GM21367 (cell line): ENCODE measurements around the gene PRR3.
"Not testable (repeated sequence)": the region's sequence is repeated elsewhere in the genome, so short reads cannot be mapped to it uniquely, and the experiment has no call there.

ENCODE experiments used
- ATAC-seq: cut with Tn5 transposase; IDR thresholded peaks from one replicate; pipeline ENCODE4 v1.9.1; 2021; ENCODE audit not compliant: unreplicated experiment

PRR3 gene

DNA sequence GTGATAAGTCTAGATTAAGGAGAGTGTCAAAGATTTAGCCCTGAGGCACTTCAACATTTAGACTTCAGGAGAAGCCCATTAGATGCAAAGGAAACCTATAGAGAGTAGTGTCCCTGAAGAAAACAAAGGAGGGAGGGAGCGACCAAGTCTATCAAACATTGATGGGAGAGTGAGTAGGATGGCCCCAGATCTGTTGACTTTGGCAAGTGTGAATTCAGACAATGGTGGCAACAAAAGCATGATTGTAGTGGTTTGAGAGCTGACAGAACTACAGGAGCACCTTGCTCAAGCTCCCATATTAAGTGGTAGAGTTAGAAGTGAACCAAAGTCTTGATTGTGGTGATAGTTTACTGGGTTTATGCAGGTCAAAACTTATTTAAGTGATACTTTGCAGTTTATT lies 13.2 kb downstream of the PRR3 start:
- ATAC-seq = no peak

DNA sequence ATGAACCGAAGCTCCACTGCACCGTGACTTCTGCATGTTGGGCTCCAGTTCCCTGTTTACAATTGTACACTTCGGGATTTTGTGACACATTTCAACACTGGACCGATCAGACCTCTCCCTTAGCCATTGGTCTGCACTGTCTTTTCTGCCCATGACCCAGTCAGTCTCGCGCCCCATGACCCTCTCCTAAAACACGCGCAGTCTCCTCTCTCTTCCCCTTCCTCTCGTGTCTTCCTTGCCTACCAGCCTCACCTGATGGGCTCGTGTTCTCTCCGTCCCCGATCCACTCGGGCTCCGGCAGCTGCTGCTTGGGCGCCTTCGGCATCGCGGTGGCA lies 13.6 kb downstream of the PRR3 start:
- ATAC-seq = peak; percentile 20

DNA sequence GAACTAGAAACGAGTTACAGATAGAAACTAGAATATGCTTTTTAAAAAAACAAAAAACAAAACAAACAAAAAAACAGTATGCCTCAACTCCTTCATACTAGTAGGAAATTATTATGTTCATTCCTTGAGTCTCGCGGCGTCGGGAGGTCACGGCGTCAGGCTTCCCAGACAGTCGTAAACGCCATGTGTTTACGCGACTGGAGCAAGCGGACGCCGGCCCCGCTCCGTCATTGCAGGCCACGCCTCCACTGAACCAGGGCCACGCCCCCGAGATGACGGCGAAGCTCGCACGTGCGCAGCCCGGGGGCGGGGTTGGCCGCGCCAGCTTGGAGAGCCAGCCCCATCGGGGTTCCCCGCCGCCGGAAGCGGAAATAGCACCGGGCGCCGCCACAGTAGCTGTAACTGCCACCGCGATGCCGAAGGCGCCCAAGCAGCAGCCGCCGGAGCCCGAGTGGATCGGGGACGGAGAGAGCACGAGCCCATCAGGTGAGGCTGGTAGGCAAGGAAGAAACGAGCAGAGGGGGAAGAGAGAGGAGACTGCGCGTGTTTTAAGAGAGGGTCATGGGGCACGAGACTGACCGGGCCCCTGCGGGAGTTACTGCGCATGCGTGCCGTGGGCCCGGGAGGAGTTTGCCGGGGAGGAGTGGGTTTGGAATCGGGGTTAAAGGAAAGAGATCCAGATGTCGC lies 14.1 kb downstream of the PRR3 start, which contains the start of gene ABCF1:
Gene ABCF1, plus strand, starts transcription at position 368 of the 687 bp plus-strand sequence. Its CDS starts 46 bp downstream, at position 414.
- ATAC-seq = peak; percentile 79

GRCh38 chr6:30571762-30572082 lies 14.6 kb downstream of the PRR3 start:
- no peak for ATAC-seq

GRCh38 chr6:30572148-30572547 lies 15.1 kb downstream of the PRR3 start:
- no peak for ATAC-seq

DNA sequence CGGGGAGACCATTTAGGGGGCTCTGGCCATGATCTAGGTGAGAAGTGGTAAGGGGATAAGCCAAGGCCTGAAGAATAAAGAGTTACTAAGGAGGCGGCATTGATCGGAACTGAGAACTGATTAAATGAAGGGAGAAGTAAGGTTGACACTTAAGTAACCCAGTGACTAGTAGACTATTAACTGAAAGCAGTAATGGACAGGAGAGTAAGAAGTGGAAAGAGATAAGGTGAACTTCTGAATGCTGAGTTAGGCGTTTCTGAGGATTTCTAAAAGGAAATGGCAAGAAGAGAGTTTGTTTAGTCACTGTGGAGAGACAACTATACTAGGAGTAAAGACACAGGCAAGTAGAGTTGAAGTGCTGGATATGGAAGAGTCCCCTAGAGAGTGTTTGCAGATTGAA lies 16.0 kb downstream of the PRR3 start:
- no peak for ATAC-seq

DNA sequence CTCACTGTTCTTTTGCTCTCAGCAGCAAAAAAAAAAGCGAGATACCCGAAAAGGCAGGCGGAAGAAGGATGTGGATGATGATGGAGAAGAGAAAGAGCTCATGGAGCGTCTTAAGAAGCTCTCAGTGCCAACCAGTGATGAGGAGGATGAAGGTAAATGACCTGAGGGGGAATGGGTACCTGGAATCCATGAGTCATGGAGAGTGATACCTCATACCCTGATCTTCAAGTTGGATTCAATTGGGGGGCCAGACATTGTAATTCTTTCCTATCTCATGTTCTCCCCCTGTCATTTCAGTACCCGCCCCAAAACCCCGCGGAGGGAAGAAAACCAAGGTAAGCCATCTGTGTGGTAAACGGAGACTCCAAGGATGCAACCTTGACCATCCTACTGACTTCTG lies 21.0 kb downstream of the PRR3 start:
- no peak for ATAC-seq

- no peak for ATAC-seq
Observed at GRCh38 chr6:30583921-30584320, 26.8 kb downstream of the PRR3 start.

DNA sequence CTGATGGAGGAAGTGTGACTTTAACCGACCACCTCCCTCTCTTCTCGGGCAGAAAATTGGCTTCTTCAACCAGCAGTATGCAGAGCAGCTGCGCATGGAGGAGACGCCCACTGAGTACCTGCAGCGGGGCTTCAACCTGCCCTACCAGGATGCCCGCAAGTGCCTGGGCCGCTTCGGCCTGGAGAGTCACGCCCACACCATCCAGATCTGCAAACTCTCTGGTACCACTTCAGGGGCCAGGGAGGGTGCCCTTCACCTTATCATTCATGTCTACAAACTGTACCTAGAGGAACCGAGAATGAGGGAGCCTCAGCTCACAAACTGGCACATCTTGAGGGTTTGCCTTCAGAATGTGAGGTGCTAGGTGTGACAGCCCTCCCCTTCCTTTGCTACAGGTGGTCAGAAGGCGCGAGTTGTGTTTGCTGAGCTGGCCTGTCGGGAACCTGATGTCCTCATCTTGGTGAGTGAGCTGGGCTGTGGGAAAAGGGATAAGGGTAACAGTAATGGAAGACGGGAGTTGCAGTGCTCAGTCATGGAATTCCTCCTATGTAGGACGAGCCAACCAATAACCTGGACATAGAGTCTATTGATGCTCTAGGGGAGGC lies 32.8 kb downstream of the PRR3 start:
- no peak for ATAC-seq

DNA sequence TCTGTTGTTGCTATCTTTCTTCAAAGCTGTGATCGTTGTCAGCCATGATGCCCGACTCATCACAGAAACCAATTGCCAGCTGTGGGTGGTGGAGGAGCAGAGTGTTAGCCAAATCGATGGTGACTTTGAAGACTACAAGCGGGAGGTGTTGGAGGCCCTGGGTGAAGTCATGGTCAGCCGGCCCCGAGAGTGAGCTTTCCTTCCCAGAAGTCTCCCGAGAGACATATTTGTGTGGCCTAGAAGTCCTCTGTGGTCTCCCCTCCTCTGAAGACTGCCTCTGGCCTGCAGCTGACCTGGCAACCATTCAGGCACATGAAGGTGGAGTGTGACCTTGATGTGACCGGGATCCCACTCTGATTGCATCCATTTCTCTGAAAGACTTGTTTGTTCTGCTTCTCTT lies 33.4 kb downstream of the PRR3 start:
- no peak for ATAC-seq

- ATAC-seq = no peak
Observed at GRCh38 chr6:30591008-30591407, 33.9 kb downstream of the PRR3 start.

DNA sequence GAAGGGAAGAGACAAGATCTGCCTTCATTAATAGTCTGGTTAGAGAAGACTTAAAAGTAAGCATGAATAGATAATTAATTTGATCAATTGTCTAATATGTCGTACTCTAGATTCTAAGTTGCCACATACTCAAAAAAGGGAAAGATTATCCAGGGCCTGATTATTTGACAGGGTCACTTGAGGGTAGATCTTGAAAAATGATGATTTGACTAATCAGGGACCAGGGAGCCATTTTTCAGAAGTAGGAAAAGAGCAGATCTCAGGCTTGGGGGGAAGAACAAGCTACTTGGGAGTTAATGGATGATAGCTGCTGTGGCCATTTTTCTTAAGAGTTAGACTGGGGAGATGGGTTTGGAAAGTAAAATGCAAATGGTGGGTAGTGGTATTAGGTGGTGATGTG lies 35.2 kb downstream of the PRR3 start:
- no peak for ATAC-seq

DNA sequence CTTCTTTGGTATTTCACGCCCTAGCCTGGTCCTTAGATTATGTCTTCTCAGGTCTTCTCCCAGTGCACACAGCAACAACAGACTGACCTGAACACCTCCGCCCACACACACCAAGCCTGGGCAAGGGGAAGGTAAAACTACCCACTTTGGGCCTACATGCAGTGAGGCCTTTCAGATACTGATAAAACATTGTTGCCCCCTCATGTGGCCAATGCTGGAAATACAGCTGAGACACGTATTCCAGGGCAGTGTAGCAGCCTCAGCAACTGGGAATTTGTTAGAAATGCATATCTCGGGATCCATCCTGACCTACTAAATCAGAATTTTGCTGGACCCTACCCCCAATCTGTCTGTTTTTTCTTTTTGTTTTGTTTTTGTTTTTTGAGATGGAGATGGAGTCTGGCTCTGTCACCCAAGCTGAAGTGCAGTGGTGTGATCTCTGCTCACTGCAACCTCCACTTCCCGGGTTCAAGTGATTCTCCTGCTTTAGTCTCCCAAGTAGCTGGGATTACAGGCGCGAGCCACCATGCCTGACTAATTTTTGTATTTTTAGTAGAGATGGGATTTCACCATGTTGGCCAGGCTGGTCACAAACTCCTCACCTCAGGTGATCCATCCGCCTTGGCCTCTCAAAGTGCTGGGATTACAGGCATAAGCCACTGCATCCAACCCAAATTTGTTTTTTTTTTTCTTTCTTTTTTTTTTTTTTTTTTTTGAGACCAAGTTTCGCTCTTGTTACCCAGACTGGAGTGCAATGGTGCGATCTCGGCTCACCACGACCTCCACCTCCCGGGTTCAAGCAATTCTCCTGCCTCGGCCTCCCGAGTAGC lies 40.4 kb downstream of the PRR3 start:
- not testable (repeated sequence) for ATAC-seq

- no peak for ATAC-seq
Observed at GRCh38 chr6:30598912-30599624, 42.0 kb downstream of the PRR3 start.

- ATAC-seq = no peak
Observed at GRCh38 chr6:30599625-30600324, 42.7 kb downstream of the PRR3 start.

GRCh38 chr6:30600451-30600961 lies 43.4 kb downstream of the PRR3 start:
- ATAC-seq = no peak

GRCh38 chr6:30601436-30601814 lies 44.3 kb downstream of the PRR3 start:
- no peak for ATAC-seq

DNA sequence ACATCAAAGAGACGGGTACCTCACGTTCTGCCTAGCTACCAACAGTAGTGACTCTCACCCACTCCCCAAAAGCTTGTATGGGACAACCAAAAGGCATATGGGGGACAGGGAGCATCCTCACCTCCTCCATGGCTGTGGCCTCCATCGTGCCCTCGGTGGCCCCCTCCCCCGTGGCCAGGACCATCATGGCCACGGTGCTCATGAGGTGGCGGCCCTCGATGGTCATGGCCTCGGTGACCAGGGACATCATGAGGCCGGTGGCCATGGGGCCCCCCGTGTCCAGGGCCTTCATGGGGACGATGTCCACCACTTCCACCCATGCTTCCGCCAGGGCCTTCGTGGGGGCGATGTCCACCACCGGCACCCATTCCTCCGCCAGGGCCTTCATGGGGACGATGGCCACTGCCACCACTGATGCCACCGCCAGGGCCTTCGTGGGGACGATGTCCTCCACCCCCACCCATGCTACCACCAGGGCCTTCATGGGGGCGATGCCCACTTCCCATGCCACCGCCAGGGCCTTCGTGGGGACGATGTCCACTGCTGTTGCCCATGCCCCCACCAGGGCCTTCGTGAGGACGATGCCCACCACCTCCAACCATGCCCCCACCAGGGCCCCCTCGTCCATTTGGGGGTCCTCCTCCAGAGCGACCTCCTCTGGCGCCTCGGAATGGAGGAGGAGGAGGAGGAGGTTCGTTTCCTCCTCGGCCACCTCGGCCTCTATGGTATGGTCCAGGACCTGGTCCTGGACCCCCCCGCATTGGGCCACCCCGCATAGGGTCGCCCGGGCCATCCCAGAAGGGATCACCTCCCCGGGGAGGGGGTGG lies 44.9 kb downstream of the PRR3 start:
- ATAC-seq = no peak

DNA sequence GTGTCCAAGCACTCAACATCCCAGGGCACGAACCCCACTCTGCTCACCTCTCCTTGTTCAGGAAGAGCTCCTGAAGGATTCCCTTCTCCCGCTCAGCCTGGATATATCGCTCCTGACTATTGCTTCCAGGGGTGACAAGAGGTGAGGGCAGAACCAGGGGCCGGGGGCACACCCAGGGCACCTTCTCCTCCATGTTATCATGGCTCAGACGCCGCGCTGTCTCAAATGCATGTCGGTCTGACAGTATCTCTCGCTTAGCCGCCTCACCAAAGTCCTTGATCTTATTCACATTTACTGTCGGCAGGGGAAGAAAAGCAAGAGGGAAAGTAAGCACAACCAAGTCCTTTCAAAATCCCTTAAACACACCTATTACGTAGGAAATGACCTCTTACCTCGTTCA lies 46.9 kb downstream of the PRR3 start:
- no peak for ATAC-seq

GRCh38 chr6:30610065-30610464 lies 53.0 kb downstream of the PRR3 start:
- no peak for ATAC-seq
